Trophoblast cell (in vitro differentiated cells and primary cell): ENCODE data around the gene MRPL2.

ENCODE experiments used
- DNase-seq, 2 donors: peaks; one replicate each; pipeline ENCODE4 v3.0.0-alpha.2; 2016
- H2AFZ ChIP-seq: 2 replicates; pipeline ENCODE4 v1.6.1; 2013; ENCODE audit warnings: low read length, moderate library complexity, mild to moderate bottlenecking; ENCODE audit not compliant: insufficient read depth, poor library complexity
- H2AK5ac ChIP-seq: 2 replicates; pipeline ENCODE4 v1.6.1; 2013; ENCODE audit warnings: mild to moderate bottlenecking, low read length
- H2BK120ac ChIP-seq: 2 replicates; pipeline ENCODE4 v1.6.1; 2013; ENCODE audit warnings: low read length, mild to moderate bottlenecking, moderate library complexity; ENCODE audit not compliant: insufficient read depth, poor library complexity
- H2BK12ac ChIP-seq: 2 replicates; pipeline ENCODE4 v1.6.1; 2013; ENCODE audit warnings: mild to moderate bottlenecking, low read length, moderate library complexity
- H2BK5ac ChIP-seq: 2 replicates; pipeline ENCODE4 v1.6.1; 2013; ENCODE audit warnings: low read length, low read depth, moderate library complexity, mild to moderate bottlenecking; ENCODE audit not compliant: poor library complexity
- H3K14ac ChIP-seq: 2 replicates; pipeline ENCODE4 v1.6.1; 2013; ENCODE audit warnings: mild to moderate bottlenecking, low read length
- H3K18ac ChIP-seq: 2 replicates; pipeline ENCODE4 v1.6.1; 2013; ENCODE audit warnings: mild to moderate bottlenecking, low read length
- H3K23ac ChIP-seq: 2 replicates; pipeline ENCODE4 v1.6.1; 2013; ENCODE audit warnings: low read length
- H3K27ac ChIP-seq: 2 replicates; pipeline ENCODE4 v1.5.1; 2013; ENCODE audit warnings: low read depth, mild to moderate bottlenecking, inconsistent platforms, low read length, moderate library complexity
- H3K27me3 ChIP-seq: 2 replicates; pipeline ENCODE4 v1.6.1; 2013; ENCODE audit warnings: inconsistent platforms, mild to moderate bottlenecking, low read length, moderate library complexity; ENCODE audit not compliant: insufficient read depth
- H3K36me3 ChIP-seq, 2 experiments: 1 replicate in 1 of 2; 2 replicates in 1 of 2; pipeline ENCODE4 v1.6.1; 2013; ENCODE audit warnings: low read length in 2 of 2, mild to moderate bottlenecking in 2 of 2, moderate library complexity in 1 of 2; ENCODE audit not compliant: insufficient read depth in 2 of 2, control insufficient read depth in 1 of 2
- H3K4ac ChIP-seq: 2 replicates; pipeline ENCODE4 v1.6.1; 2013; ENCODE audit warnings: low read depth, mild to moderate bottlenecking, low read length, moderate library complexity
- H3K4me1 ChIP-seq, 2 experiments: 1 replicate in 1 of 2; 2 replicates in 1 of 2; pipeline ENCODE4 v1.6.1; 2013; ENCODE audit warnings: low read length in 2 of 2, mild to moderate bottlenecking in 2 of 2, moderate library complexity in 1 of 2; ENCODE audit not compliant: insufficient read depth in 2 of 2, control insufficient read depth in 1 of 2
- H3K4me2 ChIP-seq: 2 replicates; pipeline ENCODE4 v1.6.1; 2013; ENCODE audit warnings: inconsistent platforms, mild to moderate bottlenecking, low read length, moderate library complexity
- H3K4me3 ChIP-seq: 2 replicates; pipeline ENCODE4 v1.5.1; 2013; ENCODE audit warnings: mild to moderate bottlenecking, low read depth, low read length, inconsistent platforms
- H3K79me1 ChIP-seq: one replicate; pipeline ENCODE4 v1.6.1; 2013; ENCODE audit warnings: low read length
- H3K79me2 ChIP-seq: 2 replicates; pipeline ENCODE4 v1.6.1; 2013; ENCODE audit warnings: low read length, mild to moderate bottlenecking; ENCODE audit not compliant: control insufficient read depth, insufficient read depth, poor library complexity
- H3K9ac ChIP-seq: 2 replicates; pipeline ENCODE4 v1.6.1; 2013; ENCODE audit warnings: mild to moderate bottlenecking, low read length
- H3K9me3 ChIP-seq: 2 replicates; pipeline ENCODE4 v1.6.1; 2013; ENCODE audit warnings: low read depth, mild to moderate bottlenecking, control low read depth, inconsistent platforms, low read length; ENCODE audit not compliant: insufficient read depth
- H4K12ac ChIP-seq: 2 replicates; pipeline ENCODE4 v1.6.1; 2013; ENCODE audit warnings: low read depth, mild to moderate bottlenecking, low read length, moderate library complexity
- H4K8ac ChIP-seq: 2 replicates; pipeline ENCODE4 v1.6.1; 2013; ENCODE audit warnings: low read depth, mild to moderate bottlenecking, low read length, moderate library complexity
- H4K91ac ChIP-seq: one replicate; pipeline ENCODE4 v1.6.1; 2013; ENCODE audit warnings: low read depth, mild to moderate bottlenecking, low read length, moderate library complexity
- WGBS: extraction: QIAGEN DNeasy Blood & Tissue Kit; methylation state at CpG from one replicate; pipeline ENCODE4 v1.1.7; 2013; ENCODE audit warnings: missing lambda C conversion rate; ENCODE audit not compliant: insufficient read length, insufficient coverage; ENCODE audit errors: extremely low coverage; 5-methylcytosine and 5-hydroxymethylcytosine counted together

The MRPL2 gene

DNA sequence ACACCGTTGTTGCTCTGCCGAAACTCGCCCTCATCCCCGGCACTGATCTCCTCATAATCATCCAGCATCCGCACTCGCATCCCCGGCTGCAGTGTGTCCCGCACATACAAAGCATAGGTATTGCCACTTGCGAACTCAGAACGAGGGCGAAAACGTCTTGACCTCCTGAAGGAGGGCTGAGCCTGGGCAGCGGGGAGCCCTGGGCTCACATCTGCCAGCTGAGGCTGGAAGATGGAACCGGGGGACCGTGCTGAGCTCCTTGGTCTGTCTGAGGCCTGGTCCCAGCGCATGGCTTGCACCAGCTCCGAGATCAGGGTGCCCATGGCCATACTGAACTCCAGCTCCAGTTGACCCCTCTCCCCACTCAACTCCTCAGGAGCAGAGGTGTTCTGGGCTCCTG is 8.3 kb downstream of the MRPL2 start:
- no peak overlapping the region for H3K4ac ChIP-seq
- no peaks in the 10 kb centered on the region for H3K9me3 ChIP-seq
- no peaks in the 10 kb centered on the region for H3K27me3 ChIP-seq
- H3K4me3 ChIP-seq, result peak overlapping the region; percentile 21
- no peak overlapping the region for H2BK120ac ChIP-seq
- H3K9ac ChIP-seq, result no peak overlapping the region
- H3K79me2 ChIP-seq, result peaks cover 8% of the 10 kb centered on the region
- H3K4me2 ChIP-seq, result peak overlapping the region; percentile 14
- no peak overlapping the region for H2BK5ac ChIP-seq
- no peak overlapping the region for H4K91ac ChIP-seq
- no peak overlapping the region for H4K12ac ChIP-seq
- H2BK12ac ChIP-seq, result no peak overlapping the region
- H3K36me3 ChIP-seq, result peaks cover 47 to 53% of the 10 kb centered on the region in 2 experiments
- no peak for DNase-seq
- no peak overlapping the region for H3K18ac ChIP-seq
- H4K8ac ChIP-seq, result no peak overlapping the region
- no peak overlapping the region for H2AFZ ChIP-seq
- H3K14ac ChIP-seq, result no peak overlapping the region
- H3K79me1 ChIP-seq, result peaks cover 9% of the 10 kb centered on the region
- no peak overlapping the region for H2AK5ac ChIP-seq
- H3K4me1 ChIP-seq, result peaks cover 18 to 38% of the 10 kb centered on the region in 2 experiments
- no CpG with 5 or more reads among the region's 17 CpGs for whole genome bisulfite sequencing
- no peak overlapping the region for H3K27ac ChIP-seq
- no peak overlapping the region for H3K23ac ChIP-seq

DNA sequence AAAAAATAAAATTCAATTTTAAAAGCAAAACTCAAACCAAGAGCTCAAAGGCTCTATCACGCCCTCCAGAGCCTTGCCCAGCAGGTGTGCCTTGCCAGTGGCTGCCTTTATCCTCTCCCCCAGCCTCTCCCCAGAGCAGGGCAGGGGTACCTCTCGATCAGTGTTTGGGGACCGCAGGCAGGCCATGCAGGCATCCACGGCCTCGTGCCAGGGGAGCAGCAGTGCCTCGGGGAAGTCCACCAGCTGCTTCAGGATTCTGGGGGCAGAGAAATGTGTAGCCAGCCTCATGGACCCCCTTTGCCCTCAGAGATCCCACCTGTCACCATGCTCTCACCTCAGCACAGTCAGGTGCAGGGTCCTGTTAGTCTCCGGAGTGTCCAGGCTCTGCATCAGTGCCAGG is 11.2 kb downstream of the MRPL2 start:
- Histone ChIP-seq H3K9me3 (no peaks in the 10 kb centered on the region), H3K36me3 (peaks cover 71 to 74% of the 10 kb centered on the region in 2 experiments), H3K27me3 (no peaks in the 10 kb centered on the region), H3K4me3 (no peak overlapping the region), H2BK120ac (no peak overlapping the region), H3K4me2 (no peak overlapping the region), H2BK5ac (no peak overlapping the region), H4K8ac (no peak overlapping the region), H3K14ac (no peak overlapping the region), H2AK5ac (no peak overlapping the region), H3K4ac (no peak overlapping the region), H3K4me1 (peaks cover 8 to 20% of the 10 kb centered on the region in 2 experiments), H2AFZ (no peak overlapping the region), H4K12ac (no peak overlapping the region), H3K79me1 (peaks cover 2% of the 10 kb centered on the region), H4K91ac (no peak overlapping the region), H3K18ac (no peak overlapping the region), H3K79me2 (peaks cover 2% of the 10 kb centered on the region), H2BK12ac (no peak overlapping the region), H3K23ac (no peak overlapping the region), H3K9ac (no peak overlapping the region), H3K27ac (no peak overlapping the region)
- no CpG with 5 or more reads among the region's 7 CpGs for WGBS
- DNase-seq, result no peak

DNA sequence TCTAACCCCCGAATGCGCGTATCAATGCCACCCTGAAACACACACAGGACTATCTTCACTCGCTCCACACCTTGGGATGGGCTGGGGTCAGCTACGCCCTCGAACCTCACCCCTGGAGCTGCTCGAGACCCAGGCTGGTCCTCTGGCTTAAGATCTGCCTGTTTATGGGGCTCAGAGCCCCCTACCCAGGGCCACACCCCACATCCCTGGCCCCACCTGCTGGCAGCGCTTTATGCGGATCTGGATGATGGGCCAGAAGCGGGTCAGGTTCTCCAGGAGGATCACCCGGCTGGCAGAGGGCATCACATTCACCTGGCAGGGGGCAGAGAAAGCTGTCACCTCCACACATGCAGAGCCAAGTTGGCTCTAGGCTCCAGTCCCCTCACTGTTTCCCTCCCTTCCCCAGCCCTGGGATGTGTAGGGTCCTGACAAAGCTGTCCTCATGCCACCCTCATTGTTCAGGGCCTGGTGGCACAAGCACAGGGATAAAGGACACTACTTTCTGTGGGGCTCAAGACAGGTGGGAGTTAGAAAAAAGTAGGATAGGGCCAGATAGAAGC is 13.8 kb downstream of the MRPL2 start:
- no peak overlapping the region for H3K27ac ChIP-seq
- H2AFZ ChIP-seq, result no peak overlapping the region
- no peaks in the 10 kb centered on the region for H3K79me1 ChIP-seq
- H3K27me3 ChIP-seq, result no peaks in the 10 kb centered on the region
- no peak overlapping the region for H3K4me2 ChIP-seq
- no peak overlapping the region for H4K8ac ChIP-seq
- no peak overlapping the region for H4K12ac ChIP-seq
- no peak for DNase-seq
- H3K23ac ChIP-seq, result no peak overlapping the region
- H3K9me3 ChIP-seq, result no peaks in the 10 kb centered on the region
- no peaks in the 10 kb centered on the region for H3K4me1 ChIP-seq
- no peak overlapping the region for H2AK5ac ChIP-seq
- H3K18ac ChIP-seq, result no peak overlapping the region
- H2BK120ac ChIP-seq, result no peak overlapping the region
- H3K4me3 ChIP-seq, result no peak overlapping the region
- no peak overlapping the region for H2BK12ac ChIP-seq
- no CpG with 5 or more reads among the region's 11 CpGs for WGBS
- no peaks in the 10 kb centered on the region for H3K79me2 ChIP-seq
- H2BK5ac ChIP-seq, result no peak overlapping the region
- H3K14ac ChIP-seq, result no peak overlapping the region
- H3K4ac ChIP-seq, result no peak overlapping the region
- H3K9ac ChIP-seq, result no peak overlapping the region
- no peak overlapping the region for H4K91ac ChIP-seq
- peaks cover 71 to 74% of the 10 kb centered on the region in 2 experiments for H3K36me3 ChIP-seq

DNA sequence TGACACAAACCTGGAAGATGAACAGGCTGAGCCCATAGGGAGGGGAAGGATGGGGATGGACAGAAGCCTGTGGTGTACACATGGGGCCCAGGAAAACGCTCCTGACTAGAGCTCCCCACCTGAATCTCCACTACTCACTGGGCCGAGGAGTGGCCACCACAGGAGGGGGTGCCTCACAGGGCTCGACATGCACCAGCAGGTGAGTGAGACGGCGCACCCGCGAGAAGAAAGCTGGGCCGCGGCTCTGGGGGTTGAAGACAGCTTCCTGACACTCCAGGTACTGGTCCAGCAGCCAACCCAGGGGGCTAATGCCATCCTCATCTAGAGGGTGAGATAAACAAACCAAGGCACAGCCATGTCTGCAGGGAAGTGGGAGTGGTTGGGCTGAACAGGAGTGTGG is 15.9 kb downstream of the MRPL2 start:
- Histone ChIP-seq H3K4me1 (no peaks in the 10 kb centered on the region), H3K9me3 (no peaks in the 10 kb centered on the region), H3K18ac (no peak overlapping the region), H2BK12ac (no peak overlapping the region), H3K36me3 (peaks cover 77 to 78% of the 10 kb centered on the region in 2 experiments), H3K9ac (no peak overlapping the region), H3K4ac (no peak overlapping the region), H2BK120ac (no peak overlapping the region), H2AFZ (no peak overlapping the region), H2BK5ac (no peak overlapping the region), H4K12ac (peak overlapping the region; percentile 37), H4K91ac (no peak overlapping the region), H3K27ac (no peak overlapping the region), H3K27me3 (no peaks in the 10 kb centered on the region), H4K8ac (no peak overlapping the region), H3K14ac (no peak overlapping the region), H3K79me1 (no peaks in the 10 kb centered on the region), H3K23ac (no peak overlapping the region), H3K79me2 (no peaks in the 10 kb centered on the region), H3K4me2 (no peak overlapping the region), H3K4me3 (no peak overlapping the region), H2AK5ac (no peak overlapping the region)
- DNase-seq, result no peak
- WGBS, result no CpG with 5 or more reads among the region's 9 CpGs
